GM12872 (cell line): ENCODE results near the gene NOC2L.

ENCODE experiments used
- TF ChIP-seq, protein P1 (sequence below): IDR thresholded peaks from 3 replicates; pipeline ENCODE4 v1.5.1; 2011; ENCODE audit warnings: low read depth, mild to moderate bottlenecking, low read length, moderate library complexity; ENCODE audit not compliant: insufficient read depth

NOC2L gene

DNA sequence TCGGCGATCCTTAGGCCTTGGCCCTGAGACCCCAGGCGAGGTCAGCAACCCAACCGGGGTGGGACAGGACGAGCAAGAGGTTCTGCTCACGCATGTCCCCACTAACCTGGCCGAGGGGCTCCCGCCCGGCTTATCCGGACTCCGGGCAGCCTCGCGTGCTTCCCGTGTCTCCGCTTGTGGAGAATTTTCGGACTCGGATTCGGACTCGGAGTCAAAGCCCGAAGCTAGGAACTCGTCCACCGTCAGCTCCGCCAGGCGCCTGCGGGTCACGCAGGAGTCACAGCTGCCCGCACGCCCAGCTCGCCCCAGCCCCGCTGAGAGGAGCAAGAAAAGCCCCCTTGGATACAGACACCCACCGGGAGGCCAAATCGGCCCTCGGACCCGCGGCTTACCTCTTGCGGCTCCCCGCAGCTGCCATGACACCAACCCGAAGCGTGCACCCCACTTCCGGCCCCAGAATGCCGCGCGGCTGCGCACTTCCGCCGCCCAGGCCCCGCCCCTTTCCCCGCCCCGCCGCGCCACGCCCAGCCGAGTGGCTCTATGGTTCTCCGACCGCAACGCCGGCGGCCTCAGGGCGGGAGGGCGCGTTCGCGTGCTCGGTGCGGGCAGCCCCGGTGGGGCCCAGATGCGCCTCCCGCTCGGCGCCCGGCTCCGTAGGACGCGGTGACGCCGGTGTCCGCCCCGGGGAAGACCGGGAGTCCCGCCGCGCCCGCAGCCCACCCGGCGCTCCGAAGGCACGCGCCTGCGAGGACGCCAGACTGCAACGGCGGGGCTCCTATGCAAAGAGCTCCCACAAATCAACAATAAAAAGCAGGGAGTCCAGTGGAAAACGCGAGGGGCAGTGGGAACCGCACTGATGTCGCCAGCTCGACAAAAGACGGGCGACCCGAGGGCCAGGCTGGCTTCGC lies at the start of gene NOC2L:
NOC2L (minus strand) TSS at position 434 of the 908 bp plus-strand sequence; CDS start at position 418, 16 bp downstream.
- TF ChIP-seq, protein P1, sequence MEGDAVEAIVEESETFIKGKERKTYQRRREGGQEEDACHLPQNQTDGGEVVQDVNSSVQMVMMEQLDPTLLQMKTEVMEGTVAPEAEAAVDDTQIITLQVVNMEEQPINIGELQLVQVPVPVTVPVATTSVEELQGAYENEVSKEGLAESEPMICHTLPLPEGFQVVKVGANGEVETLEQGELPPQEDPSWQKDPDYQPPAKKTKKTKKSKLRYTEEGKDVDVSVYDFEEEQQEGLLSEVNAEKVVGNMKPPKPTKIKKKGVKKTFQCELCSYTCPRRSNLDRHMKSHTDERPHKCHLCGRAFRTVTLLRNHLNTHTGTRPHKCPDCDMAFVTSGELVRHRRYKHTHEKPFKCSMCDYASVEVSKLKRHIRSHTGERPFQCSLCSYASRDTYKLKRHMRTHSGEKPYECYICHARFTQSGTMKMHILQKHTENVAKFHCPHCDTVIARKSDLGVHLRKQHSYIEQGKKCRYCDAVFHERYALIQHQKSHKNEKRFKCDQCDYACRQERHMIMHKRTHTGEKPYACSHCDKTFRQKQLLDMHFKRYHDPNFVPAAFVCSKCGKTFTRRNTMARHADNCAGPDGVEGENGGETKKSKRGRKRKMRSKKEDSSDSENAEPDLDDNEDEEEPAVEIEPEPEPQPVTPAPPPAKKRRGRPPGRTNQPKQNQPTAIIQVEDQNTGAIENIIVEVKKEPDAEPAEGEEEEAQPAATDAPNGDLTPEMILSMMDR, result no peak

DNA sequence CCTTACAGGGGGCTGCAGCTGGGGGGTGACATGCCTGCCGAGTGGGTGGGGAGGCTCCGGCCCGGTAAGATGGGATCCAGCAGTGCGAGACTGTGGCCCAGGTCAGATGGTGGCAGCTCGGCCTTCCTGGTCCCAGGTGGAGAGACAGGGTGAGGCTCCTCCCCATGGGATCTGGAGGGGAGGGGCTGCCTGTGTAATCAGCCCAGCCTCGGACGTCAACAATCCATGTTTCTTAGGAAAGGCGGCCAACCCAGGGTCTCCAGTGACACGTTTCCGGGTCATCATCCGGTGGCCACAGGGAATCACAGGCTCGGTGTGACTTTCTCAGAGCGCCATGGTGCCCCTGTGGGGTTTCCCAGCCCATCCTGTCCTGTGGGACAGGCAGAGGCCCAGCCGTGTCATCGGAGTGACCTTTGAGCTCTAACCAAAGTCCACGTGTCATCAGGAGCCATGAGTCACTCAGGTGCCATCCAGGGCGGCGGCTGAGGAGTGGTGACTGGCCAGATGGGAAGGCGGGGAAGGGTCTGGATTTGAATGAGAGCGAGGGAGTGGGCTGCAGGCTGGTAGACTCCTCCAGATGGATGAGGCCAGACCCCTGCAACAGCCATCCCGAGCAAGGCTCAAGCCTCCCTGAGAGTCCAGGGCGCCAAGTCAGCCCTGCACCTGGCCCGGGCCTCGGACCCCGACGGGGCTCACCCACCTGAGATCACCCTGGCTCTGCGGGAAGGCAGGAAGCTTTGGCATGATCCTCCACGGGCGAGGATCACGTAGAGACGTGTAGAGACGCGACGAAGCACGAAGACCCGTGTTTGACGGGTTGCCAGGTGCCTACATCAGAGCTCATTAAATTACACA lies 47.5 kb upstream of the NOC2L start:
- TF ChIP-seq, protein P1, result no peak

DNA sequence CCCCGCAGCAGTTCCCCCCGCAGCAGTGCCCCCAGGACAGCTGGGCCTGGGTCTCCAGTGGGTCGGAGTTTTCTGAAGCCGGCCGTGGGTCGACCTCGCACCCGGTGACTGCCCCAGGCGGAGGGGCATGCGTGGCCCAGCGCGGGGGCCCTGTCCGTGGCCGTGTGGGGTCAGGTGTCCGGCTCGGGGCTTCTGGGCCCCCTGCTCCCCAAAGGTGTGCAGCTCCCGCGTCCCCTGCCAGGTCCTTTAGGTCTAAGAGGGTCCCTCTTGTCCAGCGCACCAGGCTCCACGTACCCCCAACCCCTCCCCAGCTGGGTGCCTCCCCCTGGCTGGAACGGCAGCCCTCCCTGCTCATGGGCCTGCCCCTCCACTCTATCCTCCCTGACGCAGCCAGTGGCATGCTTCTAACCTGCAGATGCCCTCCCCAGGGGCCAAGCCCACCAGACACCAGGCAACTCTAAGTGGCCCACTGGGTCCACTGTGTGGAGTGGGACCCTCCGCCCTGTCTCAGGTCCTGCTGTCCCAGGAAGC lies 46.8 kb upstream of the NOC2L start:
- TF ChIP-seq, protein P1, result no peak

DNA sequence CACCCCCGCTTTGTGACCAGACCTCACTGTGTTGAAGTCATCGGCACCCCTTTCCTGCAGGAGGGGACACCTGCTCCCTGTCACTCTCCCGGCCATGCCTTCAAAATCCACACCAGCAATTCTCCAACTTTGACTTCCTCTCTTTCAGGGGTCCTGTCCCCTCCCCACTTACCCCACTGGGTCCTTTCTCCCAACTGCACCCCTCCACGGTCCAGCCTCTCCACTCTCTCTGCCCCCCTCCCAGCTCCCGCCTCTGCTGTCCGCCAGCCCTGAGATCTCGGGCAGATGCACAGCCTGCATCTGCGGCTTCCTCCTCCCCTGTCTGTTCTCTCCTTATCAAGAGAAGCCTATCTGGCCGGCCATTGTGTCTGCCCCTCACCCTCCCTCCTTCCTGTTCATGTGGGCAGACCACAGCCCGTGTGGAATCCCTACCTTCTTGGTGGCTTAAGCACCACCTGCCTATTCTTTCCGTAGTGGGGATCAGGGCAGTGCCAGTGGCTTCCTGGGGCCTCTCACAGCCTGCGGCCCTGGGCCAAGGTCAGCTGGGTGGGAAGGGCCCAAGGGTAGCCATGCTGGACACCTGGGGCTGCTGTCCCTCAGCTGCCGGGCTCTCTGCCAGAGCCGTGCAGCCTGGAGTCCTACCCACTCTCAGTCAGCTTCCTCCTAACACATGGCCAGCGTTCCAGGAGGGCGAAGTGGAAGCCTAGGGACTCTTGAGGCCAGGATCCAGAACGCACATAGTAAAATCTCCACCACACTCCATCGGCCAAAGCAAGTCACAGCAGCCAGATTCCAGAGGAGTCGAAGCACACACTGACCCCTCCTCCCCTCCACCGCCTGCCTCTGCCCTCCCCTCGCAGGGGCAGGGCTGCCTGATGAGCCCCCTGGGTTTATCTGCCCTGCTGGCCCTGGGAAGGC lies 46.0 kb upstream of the NOC2L start:
- TF ChIP-seq, protein P1, result 0 out of 3 replicates have a peak, but pooled peaks have one; percentile 5

DNA sequence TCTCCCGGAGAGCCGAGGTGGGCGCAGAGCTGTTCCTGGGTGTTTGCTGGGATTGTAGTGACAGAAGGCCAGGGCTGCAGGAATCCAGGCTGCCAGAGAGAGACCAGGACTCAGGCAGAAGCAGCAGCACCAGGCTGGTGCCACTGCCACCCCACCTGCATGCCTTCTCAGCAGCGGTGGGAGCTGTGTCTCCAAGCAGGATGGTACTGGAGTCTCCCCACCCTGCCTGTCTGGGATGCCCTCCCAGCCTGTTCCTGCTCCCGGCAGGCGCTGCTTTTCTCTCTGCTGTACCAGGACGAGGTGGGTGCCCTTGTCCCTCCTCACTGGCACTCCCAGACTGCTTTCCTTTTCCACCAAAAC lies 45.3 kb upstream of the NOC2L start:
- TF ChIP-seq, protein P1, result no peak

DNA sequence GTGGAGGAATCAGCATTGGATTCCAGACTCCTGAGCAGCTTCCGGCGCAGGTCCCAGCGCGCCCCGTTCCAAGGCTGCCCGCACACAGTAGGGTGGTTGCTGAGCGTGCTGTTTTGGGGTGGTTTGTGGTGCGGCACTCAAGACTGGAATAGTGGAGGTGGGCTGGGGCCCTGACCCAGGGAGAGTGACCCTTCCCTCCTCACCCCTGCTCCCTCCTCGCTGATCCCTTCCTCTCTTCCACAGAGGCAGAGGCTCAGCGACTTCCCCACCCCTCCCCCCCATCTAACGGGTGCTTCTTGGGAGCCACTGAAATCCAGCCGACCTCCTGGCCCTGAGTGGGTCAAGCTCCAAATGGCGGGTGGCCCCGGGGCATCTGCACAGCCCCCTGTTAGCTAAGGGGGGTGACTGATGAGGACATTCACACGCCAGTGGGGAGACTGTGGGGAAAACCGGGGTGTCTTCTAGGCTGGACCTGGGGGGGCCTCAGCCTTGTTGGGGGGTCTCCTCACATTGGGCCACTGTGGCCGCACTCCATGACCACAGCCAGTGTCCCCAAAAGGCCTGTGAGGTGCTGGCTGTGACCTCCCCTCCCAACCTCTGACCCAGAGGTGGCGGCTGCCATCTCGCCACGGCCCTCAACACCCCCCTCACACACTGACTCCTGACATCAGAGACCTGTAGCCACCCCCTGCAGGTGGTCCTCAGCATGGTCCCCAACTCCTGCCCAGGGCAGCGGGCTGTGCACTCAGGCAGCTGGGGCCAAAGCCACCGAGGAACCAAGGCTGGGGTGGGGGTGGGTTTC lies 44.8 kb upstream of the NOC2L start:
- TF ChIP-seq, protein P1, result no peak
